ENCODE data around the gene METTL25B. TPM values are rescaled to one million over a fixed set of nuclear protein-coding genes. Genes with fewer than 3 reads are reported as not detected.

The METTL25B gene
- total and polyA plus RNA-seq, 10 of the 15 experiments (the other 5 are each of a cell fraction or from before 2014, with no cell fraction given): 5.9 to 25.2 (median 13.5) TPM

- Histone ChIP-seq H3K9me3 (replicated peaks; ENCODE audit: control insufficient read depth, insufficient read depth, low read length) (no peaks in the 10 kb centered on the region), H3K79me2 (ENCODE audit: control insufficient read depth, insufficient read depth, low read length) (peaks cover 23% of the 10 kb centered on the region), H3K27me3 (replicated peaks in 1 of 2; ENCODE audit: control insufficient read depth in 2 of 2, insufficient read depth in 2 of 2, low read length in 1 of 2) (no peaks in the 10 kb centered on the region), H3K27ac (ENCODE audit: control insufficient read depth, insufficient read depth) (peak overlapping the region; percentile 76), H4K20me1 (ENCODE audit: control insufficient read depth, insufficient read depth) (no peaks in the 10 kb centered on the region), H2AFZ (ENCODE audit: control insufficient read depth, low read depth, low read length) (peak overlapping the region; percentile 76; the same call in 1 of the 2 replicates), H3K36me3 (ENCODE audit: control insufficient read depth in 2 of 2, insufficient read depth in 2 of 2, low read length in 1 of 2) (peaks cover 19 to 30% of the 10 kb centered on the region in 2 experiments), H3K9ac (ENCODE audit: control insufficient read depth, insufficient read depth, low read length) (peak overlapping the region; percentile 64), H3K4me3 (peak overlapping the region; percentile 68), H3K4me1 (ENCODE audit: control insufficient read depth, insufficient read depth, low read length) (peaks cover 5% of the 10 kb centered on the region; the same call in 1 of the 2 replicates), H3K4me2 (ENCODE audit: control insufficient read depth, insufficient read depth) (peak overlapping the region; percentile 32)
- intact Hi-C loops (cut with micrococcal nuclease; ENCODE audit: unreplicated experiment): loop anchor here (10.0 kb wide), 1 partner anchor 235 kb away; the partner anchor contains the start of gene MEF2D
- DNase-seq (ENCODE audit: low read depth, low spot score): no peak
- RAD21 ChIA-PET (ENCODE audit: unreplicated experiment): interaction anchor here (1.2 to 2.7 kb wide), 11 partner anchors 10 to 119 kb away, joined by 3 to 49 read pairs (median 6); partner anchors contain the start of genes HDGF, ISG20L2, METTL25B and PRCC
- whole genome bisulfite sequencing (ENCODE audit: insufficient coverage, insufficient replicate concordance, low lambda C conversion rate, missing lambda C conversion rate): 2% methylated on average over 7 of the region's 7 CpGs
- FAIRE-seq: peak; percentile 82
- CTCF ChIA-PET: interaction anchor here (0.8 to 3.7 kb wide), 11 partner anchors 9 to 142 kb away, joined by 3 to 56 read pairs (median 7); partner anchors contain the start of genes HDGF, ISG20L2, METTL25B and PRCC
- ATAC-seq: peak; percentile 31; the same call in 2 of the 3 replicates
- SMC1A ChIA-PET (ENCODE audit: uncharacterized antibody, unreplicated experiment): interaction anchor here (1.0 to 5.0 kb wide), 6 partner anchors 13 to 76 kb away, joined by 3 to 57 read pairs (median 4); partner anchors contain the start of genes ISG20L2, METTL25B, PRCC and SH2D2A
- TSS peak; percentile 46 for BruUV-seq (replicated peaks)
- POLR2A ChIA-PET: interaction anchor here (0.7 to 5.4 kb wide), 7 partner anchors 11 to 402 kb away, joined by 3 to 75 read pairs (median 11); partner anchors contain the start of genes CCT3, HDGF, ISG20L2 and METTL25B
- TF ChIP-seq MYC (IDR thresholded peaks at IDR 0.05; ENCODE audit: insufficient read depth, insufficient read length, insufficient replicate concordance, low read length, severe bottlenecking) (no peak), POLR2AphosphoS2 (IDR thresholded peaks at IDR 0.05; ENCODE audit: low read depth, low read length) (no peak), IRF5 (IDR thresholded peaks at IDR 0.05; ENCODE audit: borderline replicate concordance) (no peak), JUNB (IDR thresholded peaks at IDR 0.05) (no peak), ELK1 (IDR thresholded peaks at IDR 0.05; ENCODE audit: low read depth, low read length) (no peak), POLR2A (IDR thresholded peaks at IDR 0.05; ENCODE audit: low read depth, low read length) (no peak), E2F8 (IDR thresholded peaks at IDR 0.05; ENCODE audit: low read depth, partially characterized antibody) (no peak), JUND (IDR thresholded peaks at IDR 0.05; ENCODE audit: low read depth, low read length) (no peak), ZNF207 (IDR thresholded peaks at IDR 0.05; ENCODE audit: borderline replicate concordance) (no peak), STAT1 (conservative IDR thresholded peaks at IDR 0.05) (no peak), SMARCA5 (IDR thresholded peaks at IDR 0.05) (no peak), PAX8 (IDR thresholded peaks at IDR 0.05) (no peak), RCOR1 (conservative IDR thresholded peaks at IDR 0.05; ENCODE audit: low read depth, low read length) (no peak), PKNOX1 (IDR thresholded peaks at IDR 0.05) (no peak), SPI1 (IDR thresholded peaks at IDR 0.05; ENCODE audit: borderline replicate concordance, insufficient read depth, low read depth, low read length) (no peak), FOXK2 (IDR thresholded peaks at IDR 0.05) (no peak)
- in situ Hi-C loops (cut with MboI): no loop called here
Measured at GRCh38 chr1:156740237-156740740, 12.0 kb downstream of the METTL25B start.

Measured in GM12878 (cell line).